GM21717 (cell line): Measurements from ENCODE around the gene KCTD6.

ENCODE experiments used
- ATAC-seq: cut with Tn5 transposase; IDR thresholded peaks from one replicate; pipeline ENCODE4 v1.9.1; 2021; ENCODE audit warnings: mild to moderate bottlenecking, moderate library complexity; ENCODE audit not compliant: unreplicated experiment

The KCTD6 gene

GRCh38 chr3:58491506-58492402, at the start of gene KCTD6:
KCTD6 (plus strand) TSS chr3:58492096; CDS start chr3:58498756, 6,660 bp downstream.
- ATAC-seq = peak; percentile 93

DNA sequence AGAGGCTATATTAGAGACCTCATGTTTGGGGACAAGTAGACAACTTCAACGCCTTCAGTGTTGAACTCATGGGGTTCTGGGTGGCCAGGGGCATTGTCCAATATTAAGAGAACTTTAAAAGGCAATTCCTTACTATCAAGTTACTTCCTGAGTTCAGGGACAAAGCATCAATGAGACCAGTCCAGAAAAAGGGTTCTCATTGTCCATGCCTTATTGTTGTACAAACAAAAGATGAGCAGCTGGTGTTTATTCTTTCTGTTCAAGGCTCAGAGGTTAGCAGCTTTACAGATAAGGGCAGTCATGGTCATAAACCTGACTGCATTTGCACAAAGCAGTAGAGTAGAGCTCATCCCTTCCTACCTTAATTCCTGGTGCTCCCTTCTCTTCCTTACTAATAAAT, 39.7 kb upstream of the KCTD6 start:
- ATAC-seq = no peak

GRCh38 chr3:58459160-58459559, 32.7 kb upstream of the KCTD6 start:
- ATAC-seq = no peak

DNA sequence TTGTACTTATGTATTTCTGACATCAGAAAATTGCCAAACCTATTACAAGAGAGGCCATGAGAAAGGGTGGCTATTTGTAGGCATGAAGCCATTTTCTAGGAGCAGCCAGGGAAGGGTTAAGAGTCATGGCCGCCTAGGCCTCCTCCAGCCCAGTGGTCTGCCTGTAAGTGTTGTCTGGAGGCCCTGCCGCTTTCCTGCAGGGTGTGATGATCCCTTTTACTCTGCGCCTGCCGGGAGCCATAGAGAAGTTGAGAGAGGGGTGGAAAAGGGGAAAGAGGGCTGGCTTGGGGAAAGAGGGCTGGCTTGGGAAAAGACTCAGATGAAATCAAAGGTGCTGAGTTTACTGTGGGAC, 29.1 kb upstream of the KCTD6 start:
- ATAC-seq = no peak

DNA sequence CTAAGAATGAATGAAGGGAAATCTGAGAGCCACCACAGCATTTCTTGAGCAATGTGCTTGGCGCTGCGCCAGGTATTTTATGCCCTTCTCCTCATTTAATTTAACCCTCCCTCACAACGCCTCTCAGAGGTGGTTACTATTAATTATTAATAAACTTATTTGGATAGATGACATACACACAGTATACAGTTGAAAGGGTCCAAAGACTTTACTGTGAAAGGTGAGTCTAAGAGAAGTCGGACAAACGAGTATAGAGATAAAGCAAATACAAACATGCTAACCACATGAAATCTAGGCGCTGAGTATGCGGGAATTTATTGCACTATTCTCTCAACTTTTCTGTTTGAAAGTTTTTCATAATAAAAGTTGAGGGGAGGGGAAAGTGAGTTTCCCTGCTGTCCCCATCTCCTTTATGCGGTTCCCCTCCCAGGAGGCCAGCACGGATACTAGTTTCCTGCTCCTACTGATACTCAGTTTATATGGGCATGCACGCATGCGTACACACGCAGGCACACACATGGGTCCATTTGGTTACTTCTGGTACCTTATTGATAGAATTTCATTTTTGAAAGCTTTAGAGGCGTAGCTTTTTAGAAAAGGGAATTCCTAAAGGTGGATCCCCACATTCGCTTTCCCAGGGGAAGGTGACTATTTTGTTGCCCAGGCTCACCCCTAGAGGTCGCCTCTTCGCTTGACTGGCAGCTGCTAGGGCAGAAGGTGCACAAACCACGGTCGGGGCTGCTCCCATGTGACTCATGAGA, 28.5 kb upstream of the KCTD6 start:
- peak; percentile 83 for ATAC-seq

DNA sequence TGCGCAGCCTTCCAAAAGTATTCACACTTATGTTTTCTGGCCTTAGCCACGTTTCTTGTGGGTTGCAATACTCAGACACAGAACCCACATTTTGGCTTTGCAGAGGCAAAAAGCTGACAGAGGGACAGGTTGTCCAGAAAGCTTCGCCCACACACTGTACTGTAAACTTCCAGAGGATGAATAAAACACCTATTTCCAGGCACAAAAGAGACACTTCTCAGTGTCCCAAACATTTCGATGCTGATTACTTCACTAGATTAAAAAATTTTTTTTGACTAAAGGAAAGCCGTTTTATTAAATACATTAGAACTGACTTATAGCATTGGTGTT, 28.0 kb upstream of the KCTD6 start:
- ATAC-seq = no peak

GRCh38 chr3:58464866-58465265, 27.0 kb upstream of the KCTD6 start:
- ATAC-seq = no peak

GRCh38 chr3:58466899-58467563, 24.9 kb upstream of the KCTD6 start:
- ATAC-seq = no peak

DNA sequence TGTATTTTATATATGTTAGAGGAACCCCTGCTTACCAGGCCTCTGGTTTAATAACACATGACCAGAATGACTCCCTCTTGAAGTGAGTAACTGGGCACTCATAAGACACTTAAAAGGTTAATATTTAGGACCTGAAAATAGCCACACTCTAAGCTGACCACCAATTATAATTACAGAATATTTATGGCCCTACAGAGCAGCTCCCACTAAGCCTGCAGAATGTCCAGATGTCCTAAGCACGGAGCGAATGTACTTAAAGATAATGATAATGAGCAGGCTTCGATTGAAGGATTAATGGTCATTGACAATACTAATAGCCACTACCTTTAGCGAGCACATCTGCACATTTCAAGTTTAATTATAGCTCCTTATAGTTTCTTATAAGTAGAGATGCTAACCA, 22.8 kb upstream of the KCTD6 start:
- no peak for ATAC-seq

- no peak for ATAC-seq
These were observed 21.4 kb upstream of the KCTD6 start for GRCh38 chr3:58470363-58471024.

DNA sequence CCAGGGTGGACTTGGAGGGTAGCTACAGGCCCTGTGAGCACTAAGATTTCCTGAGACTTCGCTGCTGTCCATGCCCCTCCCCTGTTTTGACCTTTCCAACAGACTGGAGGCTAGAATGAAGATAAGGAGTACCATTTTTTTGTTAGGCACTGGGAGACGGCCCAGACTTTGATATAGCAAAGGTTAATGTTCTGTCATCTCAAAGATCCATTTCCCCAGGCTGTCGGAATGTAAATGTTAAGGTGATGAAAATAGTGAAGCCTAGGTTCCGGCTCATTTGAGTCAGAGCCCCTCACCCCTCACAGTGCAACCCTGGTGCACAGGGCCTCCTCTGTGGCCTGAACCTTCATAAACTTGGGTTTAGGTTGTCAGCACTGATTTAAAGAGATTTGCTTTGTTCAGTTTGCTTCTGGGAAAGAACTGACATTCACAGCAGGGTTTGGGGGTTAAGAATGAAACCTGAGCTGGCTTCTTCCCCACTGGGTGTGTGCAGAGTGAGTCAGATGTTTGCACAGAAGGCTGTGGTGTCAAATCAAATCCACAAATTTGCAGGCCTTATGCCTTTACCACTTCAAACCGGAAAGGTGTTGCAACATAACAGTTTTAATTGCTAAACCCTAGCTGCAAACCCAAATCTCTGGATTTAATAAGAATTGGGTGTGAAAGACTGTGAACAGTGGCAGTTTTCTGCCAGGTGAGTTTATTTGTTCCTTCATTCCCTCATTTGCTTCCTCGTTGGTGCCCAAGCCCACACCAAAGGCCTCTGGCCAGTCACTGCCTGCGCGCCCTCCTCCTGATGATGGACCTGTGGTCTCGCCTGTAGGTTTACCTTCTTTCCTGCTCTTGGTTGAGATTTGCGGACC, 20.6 kb upstream of the KCTD6 start:
- no peak for ATAC-seq

DNA sequence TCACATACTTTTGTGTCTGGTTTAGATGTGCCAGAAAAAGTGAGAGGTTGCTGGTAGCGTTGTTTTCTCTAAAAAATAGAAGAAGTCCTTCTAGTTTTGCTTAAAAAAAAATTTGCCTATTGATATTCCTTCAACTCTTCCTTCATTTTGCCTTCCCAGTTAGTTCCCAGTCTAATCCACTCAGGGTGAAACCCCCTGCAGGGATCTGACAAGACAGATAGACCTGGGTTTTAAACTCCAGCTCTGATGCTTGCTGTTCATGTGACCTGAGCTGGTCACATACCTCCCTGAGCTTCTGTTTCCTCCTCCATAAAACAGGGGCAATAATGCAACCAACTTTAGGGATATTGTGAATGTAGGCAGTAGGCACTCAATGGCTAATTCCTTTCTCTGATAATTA, 18.6 kb upstream of the KCTD6 start:
- no peak for ATAC-seq

DNA sequence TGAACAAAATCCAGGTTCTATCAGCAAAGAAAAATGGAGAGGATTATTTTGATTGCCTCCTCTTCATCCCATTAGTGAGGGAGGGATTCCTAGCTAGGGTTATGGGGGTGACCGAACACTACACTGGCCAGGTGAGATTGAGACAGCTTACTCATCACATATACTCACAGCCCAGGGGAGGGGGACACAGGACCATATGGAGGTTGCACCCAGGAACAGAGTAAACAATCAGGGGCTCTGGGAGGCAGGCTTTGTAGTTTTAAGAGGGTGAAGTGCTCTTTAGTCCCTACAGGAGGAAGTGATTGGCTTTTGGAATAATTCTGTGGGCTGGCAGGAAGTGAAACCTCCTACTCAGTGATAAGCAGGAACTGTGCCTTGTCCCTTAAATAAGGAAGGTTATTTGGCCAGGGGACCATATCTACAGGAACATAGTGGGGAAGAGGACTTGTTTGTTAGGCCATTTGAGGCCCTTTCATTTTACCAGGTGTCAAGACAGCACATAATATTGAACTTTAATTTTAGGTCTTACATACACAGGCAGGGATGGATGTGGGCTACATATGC, 17.5 kb upstream of the KCTD6 start:
- no peak for ATAC-seq

- no peak for ATAC-seq
These were observed 16.8 kb upstream of the KCTD6 start for GRCh38 chr3:58474967-58475578.

DNA sequence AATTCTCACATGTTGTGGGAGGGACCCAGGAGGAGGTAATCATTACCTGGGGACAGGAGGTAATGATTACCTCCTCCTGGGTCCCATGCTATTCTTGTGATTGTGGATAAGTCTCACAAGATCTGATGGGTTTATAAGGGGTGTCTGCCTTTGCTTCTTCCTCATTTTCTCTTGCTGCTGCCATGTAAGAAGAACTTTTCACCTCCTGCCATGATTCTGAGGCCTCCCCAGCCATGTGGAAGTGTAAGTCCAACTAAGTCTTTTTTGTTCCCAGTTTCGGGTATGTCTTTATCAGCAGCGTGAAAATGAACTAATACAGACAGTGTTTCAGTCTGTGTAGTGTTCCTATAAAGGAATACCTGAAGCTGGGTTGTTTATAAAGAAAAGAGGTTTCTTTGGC, 13.1 kb upstream of the KCTD6 start:
- ATAC-seq = no peak

DNA sequence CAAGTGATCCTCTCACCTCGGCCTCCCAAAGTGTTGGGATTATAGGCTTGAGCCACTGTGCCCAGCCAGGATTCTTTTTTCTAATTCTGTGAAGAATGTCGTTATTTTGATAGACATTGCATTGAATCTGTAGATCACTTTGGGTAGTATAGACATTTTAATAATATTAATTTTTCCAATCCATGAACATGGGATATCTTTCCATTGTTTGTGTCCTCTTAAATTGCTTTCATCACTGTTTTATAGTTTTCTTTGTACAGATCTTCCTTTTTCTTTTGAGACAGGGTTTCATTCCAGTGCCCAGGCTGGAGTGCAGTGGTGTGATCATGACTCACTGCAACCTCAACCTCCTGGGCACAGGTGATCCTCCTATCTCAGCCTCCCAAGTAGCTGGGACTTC, 11.6 kb upstream of the KCTD6 start:
- no peak for ATAC-seq

DNA sequence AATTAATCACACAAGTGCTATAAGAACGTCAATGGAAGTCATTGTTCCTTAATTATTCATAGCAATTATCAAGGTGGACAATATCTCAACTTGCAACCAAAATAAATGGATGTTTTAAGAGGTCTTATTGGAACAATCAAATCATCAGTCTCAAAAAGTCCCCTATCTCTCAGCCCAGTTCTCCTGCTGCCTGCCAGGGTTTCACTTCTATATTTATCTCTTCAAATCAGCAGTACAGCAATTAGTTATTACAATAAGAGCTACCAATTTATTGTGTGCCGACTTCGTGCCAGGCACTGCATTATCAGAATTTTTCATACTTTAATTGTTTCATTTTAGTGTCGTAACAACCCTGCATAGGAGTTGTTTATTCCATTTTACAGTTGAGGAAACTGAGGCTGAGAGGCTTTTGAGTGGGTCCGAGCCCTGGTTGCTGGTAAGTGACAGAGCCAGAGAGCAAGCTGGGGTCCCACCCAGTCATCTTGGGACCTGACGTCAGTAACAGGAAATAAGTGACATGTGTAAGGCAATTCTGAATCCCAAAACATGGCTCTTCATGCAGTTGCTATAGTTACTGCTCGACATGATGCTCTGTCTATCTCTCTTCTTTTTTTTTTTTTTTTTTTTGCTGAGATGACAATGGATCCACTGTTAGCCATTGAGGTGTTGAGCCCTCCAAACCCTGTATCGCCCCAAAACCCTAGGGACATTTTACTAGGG, 8.8 kb upstream of the KCTD6 start:
- no peak for ATAC-seq

DNA sequence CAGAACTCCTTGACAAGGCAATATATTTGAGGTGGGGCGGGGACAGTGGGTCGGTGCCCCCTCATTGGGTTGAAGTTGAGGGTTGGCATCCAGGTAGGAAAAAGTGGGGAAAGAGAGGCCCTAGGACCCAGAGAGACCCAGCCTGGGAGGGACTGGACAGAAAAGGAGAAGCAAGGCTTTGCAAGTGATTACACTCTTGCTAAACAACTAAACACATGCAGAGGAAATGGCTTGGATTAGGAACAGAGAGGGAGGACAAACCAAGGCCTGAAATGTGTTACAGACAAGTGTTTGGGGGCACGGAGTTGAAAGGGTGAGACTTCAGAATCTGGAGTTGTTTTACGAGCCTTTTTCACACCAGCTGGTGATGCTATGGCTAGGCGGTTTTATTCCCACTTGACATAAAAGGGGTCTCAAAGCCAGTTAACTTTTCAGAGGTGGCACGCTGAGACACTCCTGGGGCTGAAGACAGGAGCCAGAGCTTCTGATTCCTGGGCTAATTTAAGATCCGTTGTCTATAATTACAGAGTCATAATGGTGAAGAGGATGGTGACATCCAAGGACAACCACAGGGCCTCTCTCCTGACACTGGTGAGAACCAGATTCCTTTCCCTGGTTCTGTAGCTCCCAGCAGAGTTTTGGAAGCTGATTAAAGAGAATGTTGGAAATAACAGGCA, 7.7 kb upstream of the KCTD6 start:
- no peak for ATAC-seq

- no peak for ATAC-seq
These were observed 7.2 kb upstream of the KCTD6 start for GRCh38 chr3:58484722-58485069.
